Loucy (cell line): ENCODE measurements around the gene CSTF2T.
"Not testable (repeated sequence)": the region's sequence is repeated elsewhere in the genome, so short reads cannot be mapped to it uniquely, and the experiment has no call there.

Experiments used
- H2AFZ ChIP-seq: fragments of 200-600 bp; sonication (generic); 2 replicates; pipeline ENCODE4 v1.6.0; 2016; ENCODE audit warnings: antibody characterized with exemption, mild to moderate bottlenecking, low read length, moderate library complexity
- H3F3A ChIP-seq: fragments of 200-600 bp; 2 replicates; pipeline ENCODE4 v1.6.0; 2016; ENCODE audit warnings: antibody characterized with exemption, low read depth, mild to moderate bottlenecking
- H3K27me3 ChIP-seq: fragments of 200-600 bp; sonication (generic); 2 replicates; pipeline ENCODE4 v1.6.1; 2014; ENCODE audit warnings: low read length, mild to moderate bottlenecking; ENCODE audit not compliant: insufficient read depth, poor library complexity, severe bottlenecking
- H3K36me3 ChIP-seq: fragments of 200-600 bp; sonication (generic); 2 replicates; pipeline ENCODE4 v1.6.1; 2016; ENCODE audit warnings: low read length; ENCODE audit not compliant: insufficient read depth
- H3K4me1 ChIP-seq: fragments of 200-600 bp; sonication (generic); 2 replicates; pipeline ENCODE4 v1.5.1; 2014; ENCODE audit warnings: low read length, mild to moderate bottlenecking; ENCODE audit not compliant: insufficient read depth, poor library complexity, severe bottlenecking
- H3K4me2 ChIP-seq: fragments of 200-600 bp; sonication (generic); 2 replicates; pipeline ENCODE4 v1.6.0; 2014; ENCODE audit warnings: antibody characterized with exemption, low read length, low read depth, mild to moderate bottlenecking; ENCODE audit not compliant: poor library complexity, severe bottlenecking
- H3K4me3 ChIP-seq: fragments of 200-600 bp; sonication (generic); 2 replicates; pipeline ENCODE4 v1.5.1; 2014; ENCODE audit warnings: low read length, mild to moderate bottlenecking, mixed read lengths; ENCODE audit not compliant: poor library complexity, severe bottlenecking
- H3K79me2 ChIP-seq: fragments of 200-600 bp; sonication (generic); 2 replicates; pipeline ENCODE4 v1.6.1; 2014; ENCODE audit warnings: low read length; ENCODE audit not compliant: insufficient read depth
- H3K9ac ChIP-seq: fragments of 200-600 bp; sonication (generic); 2 replicates; pipeline ENCODE4 v1.6.0; 2014; ENCODE audit warnings: mild to moderate bottlenecking, low read depth, low read length, moderate library complexity; ENCODE audit not compliant: poor library complexity, severe bottlenecking
- H3K9me2 ChIP-seq: fragments of 200-600 bp; sonication (generic); replicated peaks from 2 replicates; pipeline ENCODE4 v1.6.1; 2016; ENCODE audit warnings: low read depth, low read length, mixed read lengths
- H3K9me3 ChIP-seq: fragments of 200-600 bp; sonication (generic); 2 replicates; pipeline ENCODE4 v1.6.1; 2014; ENCODE audit warnings: mild to moderate bottlenecking, antibody characterized with exemption, low read length, low read depth; ENCODE audit not compliant: insufficient read depth
- H4K20me1 ChIP-seq: fragments of 200-600 bp; sonication (generic); 2 replicates; pipeline ENCODE4 v1.6.0; 2014; ENCODE audit warnings: antibody characterized with exemption, low read length, mild to moderate bottlenecking; ENCODE audit not compliant: insufficient read depth, poor library complexity, severe bottlenecking
- CTCF ChIP-seq: fragments of 200-600 bp; sonication (generic); conservative IDR thresholded peaks from 2 replicates; pipeline ENCODE4 v1.5.1; 2014; ENCODE audit warnings: mild to moderate bottlenecking, antibody characterized with exemption, low read length
- EZH2phosphoT487 ChIP-seq: fragments of 200-600 bp; IDR thresholded peaks from 2 replicates; pipeline ENCODE4 v1.6.1; 2018; ENCODE audit warnings: antibody characterized with exemption, mild to moderate bottlenecking, moderate library complexity, borderline replicate concordance

Gene CSTF2T

GRCh38 chr10:51689536-51689935 is 9.9 kb downstream of the CSTF2T start:
- Histone ChIP-seq H3K9ac (no peak overlapping the region), H3K9me3 (no peaks in the 10 kb centered on the region; the same call in 1 of the 2 replicates), H3K27me3 (no peaks in the 10 kb centered on the region), H3K79me2 (no peaks in the 10 kb centered on the region), H4K20me1 (no peaks in the 10 kb centered on the region), H3K9me2 (no peaks in the 10 kb centered on the region), H2AFZ (no peak overlapping the region), H3K4me1 (peaks cover 5% of the 10 kb centered on the region), H3K4me2 (no peak overlapping the region), H3K4me3 (no peak overlapping the region), H3K36me3 (no peaks in the 10 kb centered on the region), H3F3A (no peaks in the 10 kb centered on the region)
- no peak for TF ChIP-seq EZH2phosphoT487
- TF ChIP-seq CTCF: no peak

- not testable (repeated sequence) for H4K20me1 ChIP-seq, H3K27me3 ChIP-seq, H3K9me3 ChIP-seq, H3F3A ChIP-seq, H3K4me1 ChIP-seq, H2AFZ ChIP-seq, H3K4me3 ChIP-seq, H3K79me2 ChIP-seq, H3K36me3 ChIP-seq, H3K9ac ChIP-seq, H3K9me2 ChIP-seq, H3K4me2 ChIP-seq
Observed at GRCh38 chr10:51688826-51689225, 10.6 kb downstream of the CSTF2T start.

GRCh38 chr10:51687296-51687695 is 12.1 kb downstream of the CSTF2T start:
- Histone ChIP-seq H3K4me2 (no peak overlapping the region), H3K4me3 (no peak overlapping the region), H3K9me3 (no peaks in the 10 kb centered on the region; the same call in 1 of the 2 replicates), H3F3A (no peaks in the 10 kb centered on the region), H2AFZ (no peak overlapping the region), H3K36me3 (no peaks in the 10 kb centered on the region), H3K4me1 (no peaks in the 10 kb centered on the region), H3K9ac (no peak overlapping the region), H3K27me3 (no peaks in the 10 kb centered on the region), H4K20me1 (no peaks in the 10 kb centered on the region), H3K9me2 (no peaks in the 10 kb centered on the region), H3K79me2 (no peaks in the 10 kb centered on the region)
- TF ChIP-seq CTCF (no peak), EZH2phosphoT487 (no peak)

GRCh38 chr10:51685768-51686167 is 13.6 kb downstream of the CSTF2T start:
- no peak overlapping the region for H3K4me2 ChIP-seq
- H3K27me3 ChIP-seq: no peaks in the 10 kb centered on the region

More at GRCh38 chr10:51685768-51686167, 13.6 kb downstream of the CSTF2T start:
- Histone ChIP-seq H3F3A (no peaks in the 10 kb centered on the region), H3K9ac (no peak overlapping the region), H3K9me3 (no peaks in the 10 kb centered on the region; the same call in 1 of the 2 replicates), H3K79me2 (no peaks in the 10 kb centered on the region), H3K4me3 (no peak overlapping the region), H4K20me1 (no peaks in the 10 kb centered on the region), H3K4me1 (no peaks in the 10 kb centered on the region), H3K36me3 (no peaks in the 10 kb centered on the region), H2AFZ (no peak overlapping the region), H3K9me2 (no peaks in the 10 kb centered on the region)
- TF ChIP-seq CTCF (no peak), EZH2phosphoT487 (no peak)
